Kidney glomerular epithelial cell (primary cell): ENCODE results near the gene CLASRP.

Experiments used
- DNase-seq: peaks from one replicate; lab custom pipeline; 2025; lab: John Stamatoyannopoulos, UW

CLASRP gene

DNA sequence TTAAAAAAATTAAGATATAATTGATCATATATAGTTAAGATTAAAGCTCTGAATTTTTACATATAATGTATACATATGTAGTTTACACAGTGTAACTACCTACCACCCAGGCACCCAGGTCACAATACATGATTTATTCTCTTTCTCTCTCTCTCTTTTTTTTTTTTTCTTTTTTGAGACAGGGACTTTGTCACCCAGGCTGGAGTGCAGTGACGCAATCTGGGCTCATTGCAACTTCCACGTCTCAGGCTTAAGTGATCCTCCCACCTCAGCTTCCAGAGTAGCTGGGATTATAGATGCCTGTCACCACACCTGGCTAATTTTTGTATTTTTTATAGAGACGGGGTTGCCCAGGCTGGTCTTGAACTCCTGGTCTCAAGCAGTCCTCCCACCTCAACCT, 18.8 kb upstream of the CLASRP start:
- no peak for DNase-seq

DNA sequence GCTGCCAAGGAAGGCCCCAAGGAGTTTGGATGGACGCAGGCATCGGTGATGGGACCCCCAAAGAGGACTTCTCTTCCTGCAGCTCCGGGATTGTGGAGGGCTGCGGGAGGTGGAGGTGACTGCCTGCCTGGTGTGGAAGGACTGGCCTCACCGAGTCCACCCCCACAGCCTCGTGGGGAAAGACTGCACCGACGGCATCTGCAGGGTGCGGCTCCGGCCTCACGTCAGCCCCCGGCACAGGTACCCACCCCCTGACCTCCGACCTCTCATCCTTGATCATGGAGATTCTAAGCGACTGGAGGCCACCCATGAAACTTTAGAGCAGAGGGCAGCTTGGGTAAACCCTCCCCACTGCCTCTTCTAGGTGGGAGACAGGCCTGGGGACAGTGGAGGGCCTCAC, 16.9 kb upstream of the CLASRP start:
- DNase-seq, result no peak

DNA sequence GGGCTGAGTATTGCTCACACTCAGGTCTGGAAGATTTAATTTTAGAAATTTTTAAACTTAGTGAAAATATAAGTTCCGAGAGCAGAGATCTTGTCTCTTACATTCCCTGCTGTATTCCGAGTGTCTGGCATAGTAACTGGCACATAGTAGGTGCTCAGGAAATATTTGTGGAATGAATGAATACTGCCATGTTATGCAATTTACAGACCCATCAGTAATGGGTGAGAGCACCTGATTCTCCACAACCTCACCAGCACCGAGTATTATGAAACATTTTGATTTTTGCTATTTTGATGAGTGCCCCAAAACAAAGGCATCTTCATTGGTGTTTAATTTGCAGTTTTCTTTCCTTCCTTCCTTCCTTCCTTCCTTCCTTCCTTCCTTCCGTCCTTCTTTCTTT, 15.8 kb upstream of the CLASRP start:
- DNase-seq, result no peak

DNA sequence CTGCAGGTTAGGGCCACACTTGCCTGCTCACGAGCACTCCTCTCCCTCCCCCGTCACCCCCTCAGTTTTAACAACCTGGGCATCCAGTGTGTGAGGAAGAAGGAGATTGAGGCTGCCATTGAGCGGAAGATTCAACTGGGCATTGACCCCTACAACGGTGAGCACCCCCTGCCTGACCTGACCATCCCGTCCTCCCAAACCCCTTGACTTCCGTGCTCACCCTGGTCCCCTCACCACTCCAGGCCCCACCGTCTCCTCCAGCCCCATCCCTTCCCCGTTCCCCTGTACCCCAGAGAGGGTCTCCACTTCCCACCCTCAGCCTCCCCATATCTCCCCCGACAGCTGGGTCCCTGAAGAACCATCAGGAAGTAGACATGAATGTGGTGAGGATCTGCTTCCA, 13.6 kb upstream of the CLASRP start:
- no peak for DNase-seq

DNA sequence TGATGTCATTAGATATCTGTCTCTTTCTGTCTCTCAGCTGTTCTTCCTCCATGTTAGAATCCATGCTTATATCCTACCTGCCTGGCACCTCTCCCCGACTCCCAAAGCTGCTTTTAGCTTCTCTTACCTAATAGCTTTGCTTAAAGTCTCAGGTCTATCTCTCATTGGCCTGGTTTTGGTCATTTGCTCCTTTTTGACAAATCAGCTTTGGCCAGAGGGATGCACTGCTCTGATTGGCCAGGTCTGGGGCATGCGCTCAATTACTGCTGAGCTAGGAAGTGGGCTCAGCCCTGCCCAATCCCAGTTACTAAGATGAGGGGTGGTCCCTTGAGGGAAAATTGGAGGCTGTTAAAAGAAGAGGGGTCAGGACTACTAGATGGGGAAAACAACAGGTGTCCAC, 11.5 kb upstream of the CLASRP start:
- DNase-seq, result no peak

DNA sequence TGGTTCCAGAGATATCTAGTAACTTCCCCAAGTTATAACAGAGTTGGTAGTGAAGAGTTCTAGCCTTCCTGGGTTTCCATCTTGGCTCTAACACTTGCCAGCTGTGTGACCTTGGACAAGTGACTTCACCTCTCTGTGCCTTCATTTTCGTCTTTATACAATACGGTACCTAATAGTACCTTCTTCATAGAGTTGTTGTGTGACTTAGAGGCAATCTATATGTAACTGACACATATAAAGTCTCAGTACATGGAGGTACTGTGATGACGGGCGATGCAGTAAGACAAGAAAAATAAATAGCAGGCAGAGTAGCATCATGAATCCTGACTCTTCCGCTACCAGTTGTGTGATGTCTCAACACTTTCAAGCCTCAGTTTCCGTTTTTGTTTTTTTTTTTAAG, 8.0 kb upstream of the CLASRP start:
- no peak for DNase-seq

DNA sequence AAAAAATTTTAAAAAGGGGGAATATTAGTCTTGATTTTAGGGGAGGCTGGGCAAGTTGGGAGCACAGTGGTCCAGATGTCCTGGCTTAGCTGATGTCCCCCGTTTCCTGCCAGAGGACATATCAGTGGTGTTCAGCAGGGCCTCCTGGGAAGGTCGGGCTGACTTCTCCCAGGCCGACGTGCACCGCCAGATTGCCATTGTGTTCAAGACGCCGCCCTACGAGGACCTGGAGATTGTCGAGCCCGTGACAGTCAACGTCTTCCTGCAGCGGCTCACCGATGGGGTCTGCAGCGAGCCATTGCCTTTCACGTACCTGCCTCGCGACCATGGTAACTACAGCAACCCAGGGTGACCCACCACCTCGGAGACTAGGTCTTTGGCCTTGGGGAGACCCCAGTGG, 6.4 kb upstream of the CLASRP start:
- DNase-seq, result no peak

DNA sequence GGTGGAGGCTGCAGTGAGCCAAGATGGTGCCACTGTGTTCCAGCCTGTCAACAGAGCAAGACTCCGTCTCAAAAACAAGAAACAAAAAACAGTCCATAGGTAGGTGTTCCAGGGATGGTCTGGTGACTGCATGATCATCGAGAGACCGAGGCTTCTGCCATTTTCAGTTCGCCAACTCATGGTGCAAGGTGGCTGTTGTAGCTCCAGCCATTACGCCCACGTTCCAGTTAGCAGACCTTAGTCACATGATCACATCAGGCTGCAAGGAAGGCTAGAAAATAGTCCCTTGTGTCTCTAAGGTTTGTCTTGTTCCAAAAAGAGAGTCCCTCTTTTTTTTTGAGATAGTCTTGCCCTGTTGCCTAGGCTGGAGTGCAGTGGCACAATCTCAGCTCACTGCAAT, 3.1 kb upstream of the CLASRP start:
- no peak for DNase-seq

DNA sequence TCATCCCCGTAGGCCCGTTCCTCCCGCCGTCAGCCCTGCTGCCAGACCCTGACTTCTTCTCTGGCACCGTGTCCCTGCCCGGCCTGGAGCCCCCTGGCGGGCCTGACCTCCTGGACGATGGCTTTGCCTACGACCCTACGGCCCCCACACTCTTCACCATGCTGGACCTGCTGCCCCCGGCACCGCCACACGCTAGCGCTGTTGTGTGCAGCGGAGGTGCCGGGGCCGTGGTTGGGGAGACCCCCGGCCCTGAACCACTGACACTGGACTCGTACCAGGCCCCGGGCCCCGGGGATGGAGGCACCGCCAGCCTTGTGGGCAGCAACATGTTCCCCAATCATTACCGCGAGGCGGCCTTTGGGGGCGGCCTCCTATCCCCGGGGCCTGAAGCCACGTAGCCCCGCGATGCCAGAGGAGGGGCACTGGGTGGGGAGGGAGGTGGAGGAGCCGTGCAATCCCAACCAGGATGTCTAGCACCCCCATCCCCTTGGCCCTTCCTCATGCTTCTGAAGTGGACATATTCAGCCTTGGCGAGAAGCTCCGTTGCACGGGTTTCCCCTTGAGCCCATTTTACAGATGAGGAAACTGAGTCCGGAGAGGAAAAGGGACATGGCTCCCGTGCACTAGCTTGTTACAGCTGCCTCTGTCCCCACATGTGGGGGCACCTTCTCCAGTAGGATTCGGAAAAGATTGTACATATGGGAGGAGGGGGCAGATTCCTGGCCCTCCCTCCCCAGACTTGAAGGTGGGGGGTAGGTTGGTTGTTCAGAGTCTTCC, 1.3 kb upstream of the CLASRP start:
- DNase-seq, result no peak

DNA sequence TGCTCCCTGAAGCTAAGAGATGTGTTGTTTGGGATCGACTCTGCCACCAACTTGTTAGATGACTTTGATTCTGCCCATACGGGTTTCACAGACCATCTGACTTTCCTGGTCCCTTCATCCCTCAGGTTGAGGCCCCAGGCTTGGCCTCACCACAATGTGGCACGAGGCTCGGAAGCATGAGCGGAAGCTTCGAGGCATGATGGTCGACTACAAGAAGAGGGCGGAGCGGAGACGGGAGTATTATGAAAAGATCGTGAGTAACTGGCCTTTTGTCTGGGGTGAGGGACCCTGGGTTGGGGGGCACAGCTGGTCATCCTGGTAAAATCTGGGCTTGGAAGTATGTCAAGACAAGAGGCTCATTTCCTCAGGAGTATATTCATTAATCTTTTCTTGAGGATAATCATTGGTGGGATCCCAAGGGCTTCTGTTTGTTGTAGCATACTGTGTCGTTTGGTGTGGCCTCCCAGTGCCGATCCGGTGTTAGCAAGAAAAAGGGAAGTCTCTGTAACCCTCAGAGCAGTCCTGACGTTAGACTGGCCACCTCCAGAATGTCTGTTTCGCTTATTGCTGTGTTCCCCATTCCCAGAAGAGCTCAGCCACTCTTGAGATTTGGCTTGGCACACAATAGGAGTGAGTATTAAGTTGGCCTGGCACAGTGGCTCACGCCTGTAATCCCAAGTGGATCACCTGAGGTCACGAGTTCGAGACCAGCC, 1.4 kb downstream of the CLASRP start:
- no peak for DNase-seq

DNA sequence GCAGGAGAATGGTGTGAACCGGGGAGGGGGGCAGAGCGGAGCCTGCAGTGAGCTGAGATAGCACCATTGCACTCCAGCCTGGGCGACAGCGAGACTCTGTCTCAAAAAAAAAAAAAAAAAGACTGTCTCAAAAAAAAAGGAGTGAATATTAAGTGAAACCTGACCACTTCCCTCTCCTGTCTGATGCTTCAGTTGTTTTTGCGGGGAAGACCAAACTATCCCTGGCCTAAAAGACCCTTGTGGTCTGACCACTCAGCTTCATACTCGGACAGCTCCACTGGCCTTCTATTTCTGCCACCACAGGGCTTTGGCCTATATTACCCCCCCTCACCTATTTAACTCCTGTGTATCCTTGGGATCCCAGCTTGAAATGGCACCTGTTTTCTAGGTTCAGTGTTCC, 2.3 kb downstream of the CLASRP start:
- DNase-seq, result no peak

DNA sequence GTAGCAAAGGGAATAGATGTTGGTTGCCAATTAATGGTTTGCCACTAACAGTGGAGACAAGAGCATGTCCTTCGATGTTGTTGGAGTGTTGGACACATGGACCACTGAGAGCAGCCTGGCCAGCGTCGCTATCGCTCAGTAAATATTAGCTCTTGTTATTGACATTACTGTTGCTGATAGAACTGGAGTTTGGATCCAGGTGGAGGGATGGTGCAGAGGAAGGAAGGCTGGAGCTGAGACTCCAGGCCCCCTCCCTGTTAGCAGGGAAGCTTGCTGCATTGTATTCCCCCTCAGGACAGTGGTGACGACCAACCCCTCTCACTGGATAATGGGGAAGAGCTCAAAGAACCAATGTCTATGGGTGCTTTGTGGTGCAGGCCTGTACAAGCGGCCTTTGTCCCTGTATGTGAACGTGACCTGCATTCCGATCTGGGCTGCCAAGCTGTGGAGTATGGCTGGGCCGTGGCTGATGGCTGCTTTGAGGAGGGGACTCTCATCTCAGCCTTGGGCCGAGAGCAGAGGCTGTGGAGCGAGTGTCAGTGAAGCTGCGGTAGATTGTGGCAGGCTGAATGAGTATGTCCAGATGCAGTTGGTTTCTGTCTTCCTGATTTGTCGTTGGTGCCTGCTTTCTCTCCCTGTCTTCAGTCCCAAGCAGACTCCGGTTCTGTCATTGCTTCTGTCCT, 7.0 kb downstream of the CLASRP start:
- DNase-seq, result no peak

DNA sequence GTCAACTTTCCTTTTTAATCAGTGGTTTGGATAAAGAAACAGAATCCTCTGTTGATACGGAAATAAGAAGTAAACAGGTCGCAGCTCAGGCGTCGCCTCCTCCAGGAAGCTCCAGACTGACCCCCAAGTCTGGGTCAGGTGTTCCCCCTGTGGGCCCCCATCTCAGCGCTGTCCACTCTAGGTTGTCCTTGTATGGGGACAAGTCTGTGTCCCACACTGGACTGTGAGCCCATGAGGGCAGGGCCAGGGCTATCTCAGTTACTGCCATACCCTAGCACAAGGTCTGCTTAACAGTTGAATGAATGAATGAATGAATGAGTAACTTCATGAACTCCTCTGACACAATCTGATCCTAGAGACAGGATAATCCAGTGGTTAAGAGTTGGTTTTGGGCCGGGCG, 7.5 kb downstream of the CLASRP start:
- DNase-seq, result no peak

DNA sequence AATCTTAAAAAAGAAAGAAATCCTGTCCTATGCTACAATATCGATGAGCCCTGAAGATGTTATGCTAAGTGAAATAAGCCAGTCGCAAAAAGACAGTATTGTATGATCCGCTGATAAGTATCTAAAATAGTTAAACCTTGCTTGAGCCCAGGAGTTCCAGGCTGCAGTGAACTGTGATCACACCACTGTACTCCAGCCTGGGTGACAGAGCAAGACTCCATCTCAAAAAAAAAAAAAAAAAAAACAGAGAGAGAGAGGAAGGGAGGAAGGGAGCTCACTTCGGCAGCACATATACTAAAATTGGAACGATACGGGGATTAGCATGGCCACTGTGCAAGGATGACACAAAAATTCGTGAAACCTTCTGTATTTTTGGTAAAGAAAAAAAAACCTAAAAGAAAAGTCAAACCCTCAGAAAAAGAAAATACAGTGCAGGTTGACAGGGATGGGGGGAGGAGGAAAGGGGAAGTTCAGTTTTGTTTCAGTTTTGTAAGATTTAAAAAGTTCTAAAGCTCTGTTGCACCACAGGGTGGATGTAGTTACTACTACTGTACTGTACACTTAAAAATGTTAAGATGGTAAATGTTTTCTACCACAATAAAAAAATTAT, 8.4 kb downstream of the CLASRP start:
- no peak for DNase-seq

DNA sequence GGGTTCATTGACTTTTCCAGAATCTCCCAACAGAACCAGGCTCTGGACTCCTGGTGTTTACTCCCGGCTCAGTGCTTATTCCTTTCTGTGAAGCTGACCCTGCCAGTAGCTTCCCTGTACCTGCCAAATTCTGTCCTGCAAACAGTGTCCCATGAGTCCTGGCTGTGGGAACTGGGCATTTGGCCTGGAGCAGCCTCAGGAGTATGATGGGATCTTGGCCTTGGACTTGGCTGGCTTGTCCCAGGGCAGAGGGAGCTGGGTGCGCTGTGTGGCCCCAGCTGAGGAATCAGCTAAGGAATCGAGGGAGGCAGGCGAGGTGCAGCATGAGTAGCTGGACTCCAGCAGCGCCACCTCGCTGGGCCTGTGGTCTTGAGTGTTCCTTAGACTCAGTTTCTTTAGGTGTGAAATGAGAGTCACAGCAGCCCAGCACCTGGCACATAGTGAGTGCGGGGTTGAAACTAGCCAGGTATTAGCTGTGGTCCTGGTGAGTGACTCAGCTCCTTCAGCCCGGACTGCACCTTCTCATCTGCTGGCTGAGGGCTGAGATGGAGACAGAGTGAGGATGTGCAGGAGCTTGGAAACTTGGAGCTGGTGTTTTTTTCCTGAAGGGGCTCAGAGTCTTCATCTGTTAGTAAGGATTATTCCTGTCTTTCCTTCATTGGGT, 10.4 kb downstream of the CLASRP start:
- no peak for DNase-seq

DNA sequence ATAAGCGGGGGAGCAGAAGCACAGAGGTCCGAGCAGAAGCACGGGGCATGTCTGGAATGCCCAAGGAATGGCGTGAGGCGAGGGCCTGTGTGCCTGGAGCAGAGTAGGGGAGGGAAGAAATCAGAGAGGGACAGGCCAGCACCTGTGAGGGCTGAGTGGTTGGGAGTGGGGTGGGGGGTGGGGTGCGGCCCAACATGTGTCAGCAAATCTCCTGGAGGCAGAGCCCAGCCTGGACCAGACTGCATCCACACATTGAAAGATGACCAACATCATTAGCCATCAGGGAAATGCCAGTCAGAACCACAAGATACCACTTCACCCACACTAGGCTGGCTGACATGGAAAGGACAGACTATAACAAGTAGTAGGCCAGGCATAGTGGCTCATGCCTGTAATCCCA, 11.2 kb downstream of the CLASRP start:
- no peak for DNase-seq

DNA sequence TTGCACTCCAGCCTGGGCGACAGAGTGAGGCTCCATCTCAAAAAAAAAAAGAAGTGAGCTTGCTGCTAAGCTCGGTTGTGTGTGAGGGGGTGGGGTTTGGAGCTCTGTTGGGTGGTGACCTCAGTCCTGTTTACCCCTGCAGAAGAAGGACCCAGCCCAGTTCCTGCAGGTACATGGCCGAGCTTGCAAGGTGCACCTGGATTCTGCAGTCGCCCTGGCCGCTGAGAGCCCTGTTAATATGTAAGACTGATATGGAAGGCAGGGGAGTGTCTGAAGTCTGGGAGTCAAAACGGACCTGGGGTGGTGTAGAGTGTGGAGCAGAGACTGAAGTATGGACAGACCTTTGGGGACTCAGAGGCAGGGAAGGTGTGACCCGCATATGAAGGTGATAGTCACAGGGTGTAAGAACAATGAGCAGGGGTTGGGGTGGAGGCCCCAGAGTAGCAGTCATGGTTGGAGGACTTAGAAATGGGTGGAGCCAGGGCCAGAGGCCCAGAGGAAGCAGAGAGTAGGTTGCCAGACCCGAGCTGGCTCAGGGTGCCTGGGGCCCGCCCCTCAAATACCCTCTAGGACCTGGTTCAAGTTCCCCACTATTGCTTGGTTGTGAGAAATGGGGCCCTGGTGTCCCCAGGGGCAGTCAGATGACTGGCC, 13.2 kb downstream of the CLASRP start:
- DNase-seq, result no peak

DNA sequence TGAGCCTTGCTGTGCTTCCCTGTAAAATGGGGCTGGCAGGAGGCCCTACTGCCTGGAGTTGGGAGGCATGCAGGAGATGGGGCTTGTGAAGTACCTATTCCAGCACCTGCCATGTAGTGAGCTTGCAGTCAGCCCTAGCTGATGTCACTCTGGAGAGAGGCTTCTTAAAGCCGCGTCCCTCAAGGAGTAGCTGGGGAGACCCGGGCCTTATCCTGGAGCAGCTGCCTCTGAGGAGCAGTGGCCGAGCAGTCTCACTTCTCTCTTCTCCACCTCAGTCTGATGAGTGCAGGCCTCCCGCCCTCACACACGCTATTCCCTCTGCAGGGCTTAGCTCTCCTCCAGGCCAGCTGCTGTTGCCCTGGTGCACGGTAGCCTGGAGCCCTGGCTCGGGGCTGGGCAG, 18.0 kb downstream of the CLASRP start:
- no peak for DNase-seq

DNA sequence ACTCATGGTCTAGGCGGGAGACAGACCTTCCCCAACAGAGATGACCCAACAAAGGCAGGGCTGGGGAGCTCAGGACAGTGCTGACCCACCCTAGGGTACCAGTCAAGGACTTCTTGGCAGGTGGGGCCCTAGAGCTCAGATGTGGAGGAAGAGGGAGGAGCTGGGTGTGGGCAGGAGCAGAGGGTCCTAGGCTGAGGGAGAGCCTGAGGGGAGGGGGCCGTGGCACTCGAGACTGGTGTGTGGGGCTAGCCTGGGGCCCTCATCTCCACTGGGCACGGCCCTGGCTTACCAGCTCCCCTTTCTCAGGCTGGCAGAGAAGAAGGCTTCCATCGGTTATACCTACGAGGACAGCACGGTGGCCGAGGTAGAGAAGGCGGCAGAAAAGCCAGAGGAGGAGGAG, 18.6 kb downstream of the CLASRP start:
- DNase-seq, result no peak

DNA sequence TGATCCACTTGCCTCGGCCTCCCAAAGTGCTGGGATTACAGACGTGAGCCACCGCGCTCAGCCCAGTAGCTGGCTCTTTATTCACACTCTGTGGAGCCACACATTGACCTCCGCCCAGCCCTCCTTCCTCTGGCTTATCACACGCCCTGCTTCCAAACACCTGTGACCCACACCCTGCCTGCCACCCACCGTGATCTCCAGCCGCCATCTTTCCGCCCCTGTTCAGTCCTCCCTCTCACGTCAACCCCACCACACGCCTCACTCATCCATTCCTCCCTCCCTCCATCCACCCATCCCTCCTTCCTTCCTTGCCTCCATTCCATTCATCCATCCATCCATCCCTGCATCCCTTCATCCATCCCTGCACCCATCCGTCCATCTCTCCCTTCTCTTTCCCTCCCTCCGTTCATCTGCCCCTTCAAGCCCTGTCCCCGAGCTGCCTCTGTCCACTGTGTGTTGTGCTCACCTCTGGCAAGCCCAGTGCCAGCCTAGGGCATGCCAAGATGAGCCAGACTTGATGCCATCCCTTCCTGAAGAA, 19.8 kb downstream of the CLASRP start:
- no peak for DNase-seq

DNA sequence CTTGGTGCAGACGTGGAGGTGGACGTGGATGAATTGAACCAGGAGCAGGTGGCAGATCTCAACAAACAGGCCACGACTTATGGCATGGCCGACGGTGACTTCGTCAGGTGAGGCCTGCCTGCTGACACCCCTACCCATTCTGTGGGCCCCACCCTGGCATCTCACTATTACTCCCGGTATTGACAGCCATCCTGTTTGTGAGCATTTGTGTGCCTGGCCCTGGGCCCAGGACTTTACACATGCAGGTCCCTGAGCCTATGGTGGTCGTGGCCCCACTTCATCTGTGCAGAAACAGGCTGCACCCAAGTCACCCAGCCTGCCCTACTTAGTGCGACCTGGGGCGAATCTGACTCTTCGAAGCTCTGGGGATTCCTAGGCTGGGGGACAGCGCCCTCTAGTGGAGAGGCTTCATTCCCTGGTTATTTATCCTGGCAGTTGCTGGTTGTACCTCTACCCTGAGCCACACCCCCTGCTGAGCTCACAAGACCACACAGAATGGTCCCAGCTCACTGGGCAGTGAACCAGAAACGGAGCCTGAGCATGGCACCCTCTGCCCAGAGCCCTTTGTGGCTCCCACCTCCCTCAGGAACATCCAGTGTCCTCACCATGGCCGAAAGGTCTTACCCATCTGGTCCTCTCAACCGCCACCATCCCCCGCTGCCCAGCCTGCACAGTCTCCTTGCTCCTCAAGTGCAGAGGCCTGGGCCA, 20.6 kb downstream of the CLASRP start:
- peak; percentile 55 for DNase-seq
